ENCODE measurements around the gene PLCB4.

The PLCB4 gene

DNA sequence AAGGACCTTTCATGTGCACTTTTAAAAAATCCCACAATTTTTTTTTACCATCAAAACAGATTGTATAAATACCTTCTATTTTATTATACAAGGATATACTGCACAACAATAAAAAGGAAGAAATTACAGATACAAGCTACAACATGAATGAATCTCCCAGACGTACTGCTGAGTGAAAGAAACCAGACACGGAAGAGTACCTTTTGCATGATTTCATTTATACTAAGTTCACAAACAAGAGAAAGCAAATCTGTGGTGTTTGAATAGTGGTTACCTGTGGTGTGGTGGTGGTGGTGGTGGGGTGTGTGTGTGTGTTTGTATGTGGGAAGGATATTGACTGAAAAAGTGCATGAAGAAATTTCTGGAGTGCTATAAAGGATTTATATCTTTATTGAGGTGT lies 6.8 kb upstream of the PLCB4 start:
- DNase-seq, result no peak

GRCh38 chr20:9066191-9066590 lies 2.7 kb upstream of the PLCB4 start:
- DNase-seq, result no peak

- peak; percentile 39 for DNase-seq
Observed at GRCh38 chr20:9068233-9068801, 570 bp upstream of the PLCB4 start.

- no peak for DNase-seq
Observed at GRCh38 chr20:9070304-9070703, 1.4 kb downstream of the PLCB4 start.

DNA sequence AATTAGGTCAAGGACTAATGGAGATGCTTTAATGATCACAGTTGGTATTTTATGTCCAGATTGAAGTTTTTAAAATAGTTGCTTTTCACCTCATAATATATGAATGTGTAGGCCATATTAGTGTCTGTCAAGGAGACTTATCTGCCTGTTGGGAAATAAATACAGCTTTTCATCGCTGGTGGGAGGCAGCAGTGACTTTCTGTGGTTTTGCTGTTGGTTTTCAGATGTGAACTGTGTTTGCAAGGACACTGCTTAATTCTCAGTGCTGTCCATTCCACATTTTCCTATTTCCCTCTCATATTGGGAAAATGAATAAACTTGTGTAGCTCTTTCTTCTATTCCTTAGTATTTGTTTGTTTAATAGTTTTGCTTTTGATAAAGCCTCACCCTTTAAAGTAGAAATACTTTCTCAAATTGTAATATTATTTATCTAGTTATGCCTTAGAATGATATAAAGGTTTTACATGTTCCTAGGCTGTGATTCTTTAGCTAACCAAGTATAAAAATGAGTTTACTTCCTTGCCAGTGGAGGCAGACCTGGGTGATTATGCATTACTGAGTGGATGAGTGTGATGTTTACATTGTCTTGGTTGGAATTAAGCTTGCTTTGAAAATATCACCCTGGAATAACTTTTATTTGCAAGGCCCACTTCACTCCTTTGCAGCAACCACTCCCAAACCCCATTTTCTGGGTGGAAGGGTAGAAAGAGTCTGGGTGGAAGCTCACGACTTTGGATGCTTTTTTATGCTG lies 3.3 kb downstream of the PLCB4 start:
- no peak for DNase-seq

- DNase-seq, result no peak
Observed at GRCh38 chr20:9072861-9073500, 4.1 kb downstream of the PLCB4 start.

DNA sequence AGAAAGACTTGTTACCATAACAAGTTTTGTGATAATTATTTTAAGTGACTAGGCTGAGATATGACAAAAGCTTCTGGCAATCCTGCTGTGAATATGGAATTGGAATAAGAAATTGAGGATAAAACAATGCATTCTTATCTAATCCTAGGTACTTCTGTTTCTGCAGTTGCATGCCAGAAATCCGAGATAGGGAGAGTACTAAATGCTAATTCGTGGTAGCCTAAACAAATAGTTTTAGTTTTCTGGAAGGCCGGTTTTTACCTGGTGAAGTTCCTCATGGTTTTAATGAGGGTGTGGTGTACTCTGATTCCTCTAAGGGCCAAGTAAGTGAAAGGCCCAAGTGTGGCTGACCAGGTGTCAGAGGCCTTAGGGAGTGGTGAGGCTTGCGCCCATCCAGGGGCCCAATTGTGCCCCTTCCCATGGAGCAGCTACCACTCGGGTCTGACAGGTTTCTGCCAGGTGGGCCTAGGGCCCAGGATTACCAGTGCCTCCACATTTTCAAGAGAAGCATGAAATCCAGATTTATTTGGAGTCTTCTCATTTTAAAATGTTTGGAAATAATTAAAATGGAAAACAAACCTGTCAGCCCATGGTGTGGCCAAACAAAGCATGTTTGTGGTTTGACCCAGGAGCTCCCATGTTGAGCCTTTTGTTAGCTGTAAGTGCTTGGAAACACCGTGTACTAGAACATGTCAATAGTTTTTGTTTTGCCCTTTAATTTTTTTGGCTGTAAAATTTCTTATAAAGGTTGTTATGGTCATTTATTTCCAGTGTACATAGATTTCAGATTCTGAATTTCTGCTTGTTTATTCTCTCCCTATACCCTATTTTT lies 6.6 kb downstream of the PLCB4 start:
- DNase-seq, result no peak

DNA sequence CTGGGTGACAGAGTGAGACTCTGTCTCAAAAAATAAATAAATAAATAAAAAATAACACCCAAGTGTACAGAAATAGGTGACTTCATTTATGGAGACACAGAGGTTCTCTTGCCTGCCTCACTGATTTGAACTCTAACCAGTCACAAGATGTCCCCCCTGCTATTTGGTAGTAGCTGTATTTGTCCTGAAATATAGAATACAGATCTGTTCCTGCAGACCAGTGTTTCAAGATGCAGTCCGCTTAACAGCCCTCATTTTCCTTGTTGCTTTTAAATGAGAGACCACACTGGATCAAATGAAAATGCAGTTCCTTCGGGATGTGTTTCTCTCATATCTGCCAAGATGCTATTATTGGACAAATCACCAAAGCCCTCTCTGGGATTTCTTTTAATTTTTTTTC lies 7.6 kb downstream of the PLCB4 start:
- DNase-seq, result no peak

DNA sequence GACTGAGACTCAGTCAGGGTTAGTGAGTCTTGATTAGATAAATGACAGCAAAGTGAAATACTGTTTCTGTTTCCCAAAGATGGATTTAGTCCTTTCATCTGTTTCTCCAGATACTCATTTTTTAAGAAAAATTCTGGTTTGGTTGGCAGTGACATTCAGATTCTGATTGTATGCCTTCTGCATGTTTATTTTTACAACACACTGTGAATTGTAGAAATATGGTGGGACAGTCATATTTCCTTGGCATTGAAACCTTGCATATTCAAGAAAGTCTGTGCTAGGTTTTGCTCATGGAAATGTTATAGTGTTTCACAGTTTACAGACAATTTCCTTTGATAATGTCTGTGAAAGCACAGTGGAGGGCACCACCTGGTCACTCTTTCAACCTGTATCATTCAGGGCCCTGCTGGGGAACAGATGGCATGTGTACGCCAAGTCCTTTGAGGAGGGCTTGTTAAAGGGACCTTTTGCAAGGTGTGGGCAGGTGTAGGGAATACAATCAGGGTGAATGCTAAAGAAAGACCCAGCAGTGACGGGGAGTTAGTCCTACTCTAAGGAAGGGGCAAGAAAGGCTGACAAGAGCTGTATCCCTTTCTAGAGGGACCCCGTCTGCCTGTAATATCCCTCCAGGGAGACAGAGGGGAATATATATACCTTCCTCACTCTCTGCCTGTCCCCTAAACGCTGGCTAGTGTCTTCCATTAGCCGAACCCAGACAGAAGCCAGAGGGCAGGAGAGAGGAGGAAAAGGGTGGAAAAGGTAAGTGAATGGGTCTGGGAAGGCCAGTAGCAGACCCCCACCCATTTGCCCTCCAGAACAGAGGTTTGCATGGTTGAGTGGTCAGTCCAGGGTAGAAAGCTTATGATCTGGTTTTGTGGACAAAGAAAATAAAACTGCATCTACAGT lies 10.2 kb downstream of the PLCB4 start:
- peak; percentile 49 for DNase-seq

GRCh38 chr20:9081423-9081966 lies 12.6 kb downstream of the PLCB4 start:
- no peak for DNase-seq

GRCh38 chr20:9082741-9083140 lies 13.9 kb downstream of the PLCB4 start:
- DNase-seq, result no peak

DNA sequence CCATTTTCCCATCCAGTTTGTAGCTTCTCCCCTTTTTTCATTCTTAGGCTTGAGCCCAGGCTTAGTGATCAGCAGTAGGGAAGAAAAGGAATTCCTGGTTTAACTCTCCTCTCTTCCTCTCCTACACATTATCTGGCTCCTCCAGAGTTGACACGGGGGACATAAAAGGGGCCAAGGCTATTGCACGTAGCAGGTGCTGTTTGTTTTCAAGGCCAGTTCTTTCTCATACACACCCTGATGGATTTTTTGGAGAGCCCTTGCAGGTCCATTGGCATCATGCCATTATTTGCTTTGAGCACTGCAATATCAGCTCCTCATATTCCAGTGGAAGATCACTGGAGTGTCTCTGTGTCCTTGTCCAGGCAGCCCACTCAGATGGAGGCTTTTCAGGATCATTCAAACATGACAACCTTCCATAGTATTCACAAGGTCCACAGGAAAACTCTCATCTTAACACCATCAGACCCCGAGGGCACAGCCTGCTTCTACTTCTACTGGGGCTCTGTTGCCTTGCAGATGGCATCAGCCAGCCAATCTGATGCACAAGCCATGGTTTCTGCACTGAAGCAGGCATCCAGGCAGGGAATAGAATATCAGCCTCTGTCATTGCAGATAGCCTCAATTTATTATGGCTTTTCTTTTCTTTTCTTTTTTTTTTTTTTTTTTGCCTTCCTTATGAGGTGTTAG lies 18.8 kb downstream of the PLCB4 start:
- no peak for DNase-seq

GRCh38 chr20:9088556-9088955 lies 19.7 kb downstream of the PLCB4 start:
- no peak for DNase-seq

DNA sequence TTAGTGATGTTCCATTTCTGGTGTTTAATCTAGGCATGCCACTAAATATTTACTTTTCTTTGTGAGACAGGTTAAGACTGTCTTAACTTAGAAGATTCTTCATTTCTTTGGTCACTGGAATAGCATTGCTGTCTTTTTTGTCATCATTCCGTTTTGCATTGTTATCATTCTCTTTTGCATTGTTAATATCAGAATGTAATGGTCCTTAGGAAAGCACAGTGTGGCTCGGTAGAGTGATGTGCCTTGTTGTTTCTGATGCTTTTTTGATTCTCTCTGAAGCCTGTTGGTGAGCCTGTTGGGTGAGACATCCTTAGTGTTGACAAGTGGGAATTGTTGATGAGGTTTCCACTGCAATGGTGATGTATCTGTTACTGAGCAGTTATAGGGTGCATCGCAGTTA lies 23.2 kb downstream of the PLCB4 start:
- no peak for DNase-seq

GRCh38 chr20:9092655-9093054 lies 23.8 kb downstream of the PLCB4 start:
- no peak for DNase-seq

DNA sequence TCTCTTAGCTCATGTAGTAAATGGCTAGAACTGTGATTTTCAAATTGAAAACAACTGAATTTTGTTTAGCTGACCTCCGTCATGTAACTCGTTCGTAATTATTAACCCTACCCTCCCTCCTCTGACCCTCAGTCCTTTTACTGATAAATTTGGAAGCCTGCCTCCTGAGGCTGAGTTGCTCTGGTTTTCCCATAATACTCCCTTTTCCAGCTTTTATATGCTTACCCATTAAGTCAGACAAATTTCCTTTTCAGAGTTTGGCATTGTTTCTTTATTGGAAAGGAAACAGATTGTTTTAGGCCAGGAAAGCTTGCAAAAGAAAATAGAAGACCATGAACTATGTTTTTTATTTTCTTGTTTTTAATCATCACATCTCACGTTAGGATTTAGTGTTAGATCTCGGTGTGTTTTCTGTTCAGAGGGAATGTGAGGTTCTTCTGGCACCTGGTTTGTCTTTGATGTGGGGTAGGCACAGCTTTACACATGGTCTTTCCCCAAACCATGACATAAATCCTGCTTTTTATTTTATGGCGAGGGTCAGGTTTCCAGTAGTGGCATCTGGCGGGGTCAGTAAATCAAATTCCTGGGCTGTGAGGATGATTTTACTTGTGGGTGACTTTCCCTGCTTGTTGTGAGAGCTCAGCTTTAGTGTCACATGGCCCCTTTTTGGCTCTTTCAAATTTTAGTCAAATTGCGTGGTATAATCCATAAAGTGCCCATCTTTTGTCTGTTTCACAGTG lies 24.5 kb downstream of the PLCB4 start:
- no peak for DNase-seq

DNA sequence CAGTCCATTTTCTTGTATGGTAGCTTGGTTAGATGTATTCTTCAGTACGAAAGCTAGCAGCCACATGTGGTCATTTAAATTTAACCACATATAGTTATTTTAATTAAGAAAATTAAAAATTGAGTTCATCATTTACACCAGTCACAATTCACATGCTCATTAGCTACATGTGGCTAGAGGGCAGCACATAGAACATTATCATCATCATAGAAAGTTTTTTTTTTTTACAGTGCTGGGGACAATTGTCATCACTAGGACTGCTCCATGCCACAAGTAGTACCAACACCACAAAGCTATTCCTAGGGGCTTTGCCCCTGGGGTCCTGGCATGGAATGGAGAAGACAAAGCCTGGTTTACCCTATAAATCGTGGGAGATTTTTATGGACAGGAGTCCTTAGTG lies 30.5 kb downstream of the PLCB4 start:
- DNase-seq, result no peak

DNA sequence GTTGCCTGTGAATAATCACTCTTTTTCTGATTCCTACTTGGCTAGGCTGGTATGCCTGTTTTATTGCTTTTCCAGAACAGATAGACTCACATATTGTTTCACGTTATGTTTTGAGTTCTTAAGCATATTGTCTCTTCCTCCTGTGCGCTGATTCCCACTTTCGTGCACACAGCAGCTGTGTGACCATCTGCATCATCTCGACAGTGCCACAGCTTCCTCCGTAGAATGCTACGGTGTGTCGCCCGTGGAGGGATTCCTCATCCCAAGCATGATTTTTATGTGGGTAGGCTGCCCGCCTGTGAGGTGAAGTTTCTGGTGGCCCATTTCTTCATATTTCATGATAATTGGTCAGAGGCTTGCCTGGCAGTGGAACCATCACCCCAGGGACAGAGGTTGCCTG lies 31.8 kb downstream of the PLCB4 start:
- DNase-seq, result no peak

- no peak for DNase-seq
Observed at GRCh38 chr20:9102456-9102855, 33.6 kb downstream of the PLCB4 start.

GRCh38 chr20:9103955-9104354 lies 35.1 kb downstream of the PLCB4 start:
- no peak for DNase-seq

- DNase-seq, result no peak
Observed at GRCh38 chr20:9108260-9108659, 39.4 kb downstream of the PLCB4 start.
